SK-N-SH (cell line): ENCODE data around the gene PROCR. TPM values are rescaled to one million over a fixed set of nuclear protein-coding genes. Genes with fewer than 3 reads are reported as not detected.

Experiments
- CTCF ChIA-PET: fragments of 300-600, 350-600 bp; formaldehyde crosslinking; extraction: SDS; loops from one replicate; lab custom pipeline; 2021; lab: Yijun Ruan, JAX
- POLR2A ChIA-PET: fragments of 350-600 bp; sonication (Branson Sonifier 250); formaldehyde crosslinking; extraction: SDS; loops from one replicate; lab custom pipeline; 2020; ENCODE audit warnings: antibody characterized with exemption, inconsistent platforms; lab: Yijun Ruan, JAX
- DNase-seq: peaks from one replicate; pipeline ENCODE4 v3.0.0; 2012
- H2AFZ ChIP-seq: fragments of 200-600 bp; sonication (generic); 2 replicates; pipeline ENCODE4 v1.8.1; 2016; ENCODE audit warnings: antibody characterized with exemption, mild to moderate bottlenecking, low read depth
- H3F3A ChIP-seq: fragments of 200-600 bp; sonication (generic); replicated peaks from 2 replicates; pipeline ENCODE3; 2016; ENCODE audit warnings: antibody characterized with exemption, mild to moderate bottlenecking; ENCODE audit not compliant: insufficient read depth
- H3K27ac ChIP-seq, 2 experiments: fragments of 200-500 bp in 1 of 2; fragments of 200-600 bp in 1 of 2; sonication (Bioruptor generic) in 1 of 2; sonication (generic), shearing (Covaris generic) in 1 of 2; 2 replicates each; pipeline versions ENCODE4 v1.5.1 to v1.6.1; 2014 to 2016; ENCODE audit warnings: low read depth in 2 of 2, inconsistent platforms in 1 of 2, low read length in 1 of 2, mild to moderate bottlenecking in 1 of 2, mixed read lengths in 1 of 2
- H3K27me3 ChIP-seq: fragments of 200-600 bp; sonication (generic), shearing (Covaris generic); 2 replicates; pipeline ENCODE4 v1.6.1; 2016; ENCODE audit warnings: mixed run types; ENCODE audit not compliant: insufficient read depth
- H3K36me3 ChIP-seq, 2 experiments: fragments of 200-500 bp in 1 of 2; fragments of 200-600 bp in 1 of 2; sonication (Bioruptor generic) in 1 of 2; sonication (generic) in 1 of 2; replicated peaks in 1 of 2; 2 replicates each; pipeline versions ENCODE3 to v1.5.1; 2014 to 2016; ENCODE audit warnings: low read length in 1 of 2, mild to moderate bottlenecking in 1 of 2; ENCODE audit not compliant: insufficient read depth in 2 of 2, control insufficient read depth in 1 of 2
- H3K4me1 ChIP-seq, 2 experiments: fragments of 200-500 bp in 1 of 2; fragments of 200-600 bp in 1 of 2; sonication (Bioruptor generic) in 1 of 2; sonication (generic), shearing (Covaris generic) in 1 of 2; 2 replicates each; pipeline versions ENCODE4 v1.5.1 to v1.6.1; 2014 to 2016; ENCODE audit warnings: low read depth in 1 of 2, low read length in 1 of 2, mixed run types in 1 of 2; ENCODE audit not compliant: insufficient read depth in 2 of 2, control insufficient read depth in 1 of 2
- H3K4me2 ChIP-seq: fragments of 200-600 bp; sonication (generic), shearing (Covaris generic); 2 replicates; pipeline ENCODE4 v1.6.1; 2017; ENCODE audit warnings: mixed run types
- H3K4me3 ChIP-seq, 2 experiments: fragments of 200-500 bp in 1 of 2; fragments of 200-600 bp in 1 of 2; sonication (Bioruptor generic) in 1 of 2; sonication (generic), shearing (Covaris generic) in 1 of 2; 2 replicates each; pipeline versions ENCODE4 v1.5.1 to v1.8.1; 2014 to 2016; ENCODE audit warnings: low read depth in 2 of 2, inconsistent platforms in 1 of 2, low read length in 1 of 2, mild to moderate bottlenecking in 1 of 2, mixed read lengths in 1 of 2, moderate library complexity in 1 of 2
- H3K79me2 ChIP-seq: fragments of 200-600 bp; sonication (generic); 2 replicates; pipeline ENCODE4 v1.8.1; 2017; ENCODE audit warnings: mild to moderate bottlenecking; ENCODE audit not compliant: insufficient read depth
- H3K9ac ChIP-seq: fragments of 200-600 bp; sonication (generic); 2 replicates; pipeline ENCODE4 v1.6.1; 2017; ENCODE audit warnings: mixed run types
- H3K9me2 ChIP-seq: fragments of 200-600 bp; sonication (generic); 2 replicates; pipeline ENCODE4 v1.6.1; 2017; ENCODE audit warnings: mixed run types
- H3K9me3 ChIP-seq: fragments of 200-600 bp; sonication (generic); 2 replicates; pipeline ENCODE4 v1.6.1; 2017; ENCODE audit warnings: mixed run types, mild to moderate bottlenecking, moderate library complexity
- H4K20me1 ChIP-seq: fragments of 200-600 bp; sonication (generic); 2 replicates; pipeline ENCODE4 v1.6.1; 2017; ENCODE audit warnings: mild to moderate bottlenecking, mixed run types; ENCODE audit not compliant: insufficient read depth
- CHD2 ChIP-seq: fragments of 150-350 bp; IDR thresholded peaks from 2 replicates; pipeline ENCODE4 v1.6.1; 2018; ENCODE audit warnings: low read length; ENCODE audit not compliant: partially characterized antibody
- ELF1 ChIP-seq: IDR thresholded peaks from 2 replicates; pipeline ENCODE4 v1.4.0; 2012
- EP300 ChIP-seq, 2 experiments: IDR thresholded peaks; 2 replicates each; pipeline versions ENCODE4 v1.4.0 to v1.6.1; 2012; ENCODE audit warnings: borderline replicate concordance in 1 of 2, low read depth in 1 of 2, low read length in 1 of 2
- EZH2phosphoT487 ChIP-seq: fragments of 200-600 bp; sonication (generic); IDR thresholded peaks from 2 replicates; pipeline ENCODE4 v1.6.1; 2017; ENCODE audit warnings: low read depth, mixed run types, mild to moderate bottlenecking, antibody characterized with exemption, moderate library complexity, borderline replicate concordance
- FOSL2 ChIP-seq: IDR thresholded peaks from 2 replicates; pipeline ENCODE4 v1.4.0; 2012; ENCODE audit warnings: low read depth, mild to moderate bottlenecking, moderate library complexity, borderline replicate concordance
- JUND ChIP-seq: IDR thresholded peaks from 2 replicates; pipeline ENCODE4 v1.4.0; 2012
- MXI1 ChIP-seq: IDR thresholded peaks from 2 replicates; pipeline ENCODE4 v1.6.1; 2012; ENCODE audit warnings: mild to moderate bottlenecking, low read depth, low read length, improper control_type of control experiment
- NFIC ChIP-seq: IDR thresholded peaks from 2 replicates; pipeline ENCODE4 v1.4.0; 2012; ENCODE audit warnings: borderline replicate concordance
- POLR2AphosphoS5 ChIP-seq: IDR thresholded peaks from 2 replicates; pipeline ENCODE4 v1.6.1; 2012; ENCODE audit warnings: low read depth, low read length
- RCOR1 ChIP-seq: fragments of 150-350 bp; IDR thresholded peaks from 2 replicates; pipeline ENCODE4 v1.6.1; 2017; ENCODE audit warnings: antibody characterized with exemption, low read length
- RXRA ChIP-seq: IDR thresholded peaks from 2 replicates; pipeline ENCODE4 v1.4.0; 2012; ENCODE audit warnings: low read depth, mild to moderate bottlenecking, borderline replicate concordance
- SIN3A ChIP-seq: IDR thresholded peaks from 2 replicates; pipeline ENCODE4 v1.6.1; 2012; ENCODE audit warnings: low read depth, mild to moderate bottlenecking, low read length, moderate library complexity, borderline replicate concordance
- TAF1 ChIP-seq: IDR thresholded peaks from 2 replicates; pipeline ENCODE4 v1.6.1; 2012; ENCODE audit warnings: low read depth, mild to moderate bottlenecking, low read length, moderate library complexity, borderline replicate concordance
- TCF12 ChIP-seq: IDR thresholded peaks from 2 replicates; pipeline ENCODE4 v1.4.0; 2012
- USF1 ChIP-seq: IDR thresholded peaks from 2 replicates; pipeline ENCODE4 v1.4.0; 2012; ENCODE audit warnings: low read depth, borderline replicate concordance
- USF2 ChIP-seq: fragments of 150-350 bp; IDR thresholded peaks from 2 replicates; pipeline ENCODE4 v1.6.1; 2017; ENCODE audit warnings: antibody characterized with exemption, low read length, low read depth, borderline replicate concordance
- YY1 ChIP-seq: IDR thresholded peaks from 2 replicates; pipeline ENCODE4 v1.4.0; 2012; ENCODE audit warnings: low read depth, mild to moderate bottlenecking
- WGBS: methylation state at CpG from one replicate; pipeline ENCODE4 v1.1.6; 2017; ENCODE audit warnings: low lambda C conversion rate; 5-methylcytosine and 5-hydroxymethylcytosine counted together
- polyA plus RNA-seq, 3 experiments: library from polyadenylated mRNA; depleted of rRNA; stranded (reverse); fragments of >200 nt; gene quantifications; 2 replicates each; pipeline ENCODE4 v1.2.3, GENCODE V29; 2012
- TF ChIP-seq, protein P1 (sequence below): fragments of 150-350 bp; IDR thresholded peaks from 2 replicates; pipeline ENCODE4 v1.6.1; 2016; ENCODE audit warnings: mild to moderate bottlenecking, low read depth, low read length
- TF ChIP-seq, protein P2 (sequence below): IDR thresholded peaks from 2 replicates; pipeline ENCODE4; 2012

The PROCR gene
- polyA plus RNA-seq, 1 of the 3 experiments (the other 2 are of a cell fraction): 23.5 TPM

DNA sequence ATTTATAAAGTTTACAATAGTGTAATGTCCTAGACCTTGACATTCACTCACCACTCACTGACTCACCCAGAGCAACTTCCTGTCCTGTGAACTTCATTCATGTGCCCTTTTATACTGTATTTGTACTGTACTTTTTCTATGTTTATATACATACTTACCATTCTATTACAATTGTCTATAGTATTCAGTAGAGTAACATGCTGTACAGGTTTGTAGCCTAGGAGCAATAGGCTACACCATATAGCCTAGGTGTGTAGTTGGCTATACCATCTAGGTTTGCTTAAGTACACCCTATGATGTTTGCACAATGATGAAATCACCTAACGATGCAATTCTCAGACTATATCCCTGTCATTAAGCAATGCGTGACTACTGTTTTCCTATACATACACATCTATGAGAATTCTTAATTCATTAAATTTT is 42.2 kb upstream of the PROCR start:
- POLR2A ChIA-PET: no interaction called here
- H3K9me3 ChIP-seq: no peaks in the 10 kb centered on the region
- no peak overlapping the region for H3K4me2 ChIP-seq
- H3K27ac ChIP-seq: peak overlapping the region in 1 of 2 experiments; percentile 41; a peak in 1 of 4 replicates
- H3K4me1 ChIP-seq: 0 out of 4 replicates have a peak, but pooled peaks cover 0 to 4% of the 10 kb centered on the region in 2 experiments
- H3K27me3 ChIP-seq: no peaks in the 10 kb centered on the region
- TF ChIP-seq EP300 (IDR thresholded peaks at IDR 0.05; ENCODE audit: borderline replicate concordance in 1 of 2, low read depth in 1 of 2, low read length in 1 of 2): no peak
- TF ChIP-seq, protein P1, sequence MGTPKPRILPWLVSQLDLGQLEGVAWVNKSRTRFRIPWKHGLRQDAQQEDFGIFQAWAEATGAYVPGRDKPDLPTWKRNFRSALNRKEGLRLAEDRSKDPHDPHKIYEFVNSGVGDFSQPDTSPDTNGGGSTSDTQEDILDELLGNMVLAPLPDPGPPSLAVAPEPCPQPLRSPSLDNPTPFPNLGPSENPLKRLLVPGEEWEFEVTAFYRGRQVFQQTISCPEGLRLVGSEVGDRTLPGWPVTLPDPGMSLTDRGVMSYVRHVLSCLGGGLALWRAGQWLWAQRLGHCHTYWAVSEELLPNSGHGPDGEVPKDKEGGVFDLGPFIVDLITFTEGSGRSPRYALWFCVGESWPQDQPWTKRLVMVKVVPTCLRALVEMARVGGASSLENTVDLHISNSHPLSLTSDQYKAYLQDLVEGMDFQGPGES: no peak
- TF ChIP-seq POLR2AphosphoS5: no peak
- TF ChIP-seq TAF1: no peak
- no peak for TF ChIP-seq SIN3A
- no peak for TF ChIP-seq USF1
- TF ChIP-seq ELF1: no peak
- TF ChIP-seq USF2: no peak
- TF ChIP-seq, protein P2, sequence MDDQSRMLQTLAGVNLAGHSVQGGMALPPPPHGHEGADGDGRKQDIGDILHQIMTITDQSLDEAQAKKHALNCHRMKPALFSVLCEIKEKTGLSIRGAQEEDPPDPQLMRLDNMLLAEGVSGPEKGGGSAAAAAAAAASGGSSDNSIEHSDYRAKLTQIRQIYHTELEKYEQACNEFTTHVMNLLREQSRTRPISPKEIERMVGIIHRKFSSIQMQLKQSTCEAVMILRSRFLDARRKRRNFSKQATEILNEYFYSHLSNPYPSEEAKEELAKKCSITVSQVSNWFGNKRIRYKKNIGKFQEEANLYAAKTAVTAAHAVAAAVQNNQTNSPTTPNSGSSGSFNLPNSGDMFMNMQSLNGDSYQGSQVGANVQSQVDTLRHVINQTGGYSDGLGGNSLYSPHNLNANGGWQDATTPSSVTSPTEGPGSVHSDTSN: no peak
- TF ChIP-seq EZH2phosphoT487: no peak
- no peak for TF ChIP-seq CHD2
- no peak for TF ChIP-seq NFIC
- no peak for TF ChIP-seq TCF12
- TF ChIP-seq FOSL2: no peak
- no peak for TF ChIP-seq YY1
- no peak for TF ChIP-seq JUND
- TF ChIP-seq MXI1: no peak
- no peak for TF ChIP-seq RXRA
- no peak for TF ChIP-seq RCOR1
- H3K79me2 ChIP-seq: no peaks in the 10 kb centered on the region
- H3K9me2 ChIP-seq: no peaks in the 10 kb centered on the region
- H4K20me1 ChIP-seq: no peaks in the 10 kb centered on the region
- no peak for DNase-seq
- WGBS: 87% methylated on average over 2 of the region's 2 CpGs
- CTCF ChIA-PET: no interaction called here
- H3K36me3 ChIP-seq: peaks cover 28 to 31% of the 10 kb centered on the region in 2 experiments
- peaks cover 8% of the 10 kb centered on the region for H3F3A ChIP-seq
- H3K4me3 ChIP-seq: no peak overlapping the region
- H3K9ac ChIP-seq: no peak overlapping the region
- H2AFZ ChIP-seq: no peak overlapping the region
